Activated naive CD4-positive, alpha-beta T cell treated with anti-CD3 and anti-CD28 coated beads, Interleukin-2, amount 50 U/mL, for 16 hours (primary cell): ENCODE data around the gene SEC61B.

Experiments used
- DNase-seq: peaks from one replicate; pipeline ENCODE4 v3.0.0-alpha.2; 2020

Gene SEC61B

GRCh38 chr9:99221621-99222415, at the start of gene SEC61B, which contains the start of gene ALG2:
Gene SEC61B, plus strand, starts transcription at chr9:99222282. Its CDS starts 82 bp downstream, at chr9:99222364.
Gene ALG2, minus strand, starts transcription at chr9:99221942. Its CDS starts 48 bp downstream, at chr9:99221894.
- DNase-seq, result peak; percentile 96

- DNase-seq, result no peak
Measured at GRCh38 chr9:99173570-99174504, 48.2 kb upstream of the SEC61B start.

GRCh38 chr9:99176527-99177013, 45.5 kb upstream of the SEC61B start:
- DNase-seq, result no peak

GRCh38 chr9:99177576-99178366, 44.3 kb upstream of the SEC61B start:
- DNase-seq, result no peak

GRCh38 chr9:99178912-99179872, 42.9 kb upstream of the SEC61B start:
- DNase-seq, result no peak

GRCh38 chr9:99180199-99180598, 41.9 kb upstream of the SEC61B start:
- no peak for DNase-seq

- DNase-seq, result no peak
Measured at GRCh38 chr9:99180662-99181061, 41.4 kb upstream of the SEC61B start.

- DNase-seq, result no peak
Measured at GRCh38 chr9:99181206-99181605, 40.9 kb upstream of the SEC61B start.

GRCh38 chr9:99181621-99182020, 40.5 kb upstream of the SEC61B start:
- no peak for DNase-seq

GRCh38 chr9:99182356-99182755, 39.7 kb upstream of the SEC61B start:
- no peak for DNase-seq

GRCh38 chr9:99183616-99184015, 38.5 kb upstream of the SEC61B start:
- DNase-seq, result no peak

- no peak for DNase-seq
Measured at GRCh38 chr9:99184110-99184474, 38.0 kb upstream of the SEC61B start.

GRCh38 chr9:99184475-99185347, 37.4 kb upstream of the SEC61B start:
- peak; percentile 73 for DNase-seq

- DNase-seq, result no peak
Measured at GRCh38 chr9:99185348-99185632, 36.8 kb upstream of the SEC61B start.

GRCh38 chr9:99185934-99186333, 36.1 kb upstream of the SEC61B start:
- no peak for DNase-seq

GRCh38 chr9:99187311-99187710, 34.8 kb upstream of the SEC61B start:
- no peak for DNase-seq

- DNase-seq, result no peak
Measured at GRCh38 chr9:99189186-99189585, 32.9 kb upstream of the SEC61B start.

- no peak for DNase-seq
Measured at GRCh38 chr9:99189887-99190596, 32.0 kb upstream of the SEC61B start.

- no peak for DNase-seq
Measured at GRCh38 chr9:99190597-99191283, 31.3 kb upstream of the SEC61B start.
